ENCODE data around the gene SPATS2. TPM values are rescaled to one million over a fixed set of nuclear protein-coding genes. Genes with fewer than 3 reads are reported as not detected.
"Not testable (repeated sequence)": the region's sequence is repeated elsewhere in the genome, so short reads cannot be mapped to it uniquely, and the experiment has no call there.

The SPATS2 gene
- total RNA-seq, 8 experiments from 2014 or later, result 14.9 to 39.9 (median 25.8) TPM

DNA sequence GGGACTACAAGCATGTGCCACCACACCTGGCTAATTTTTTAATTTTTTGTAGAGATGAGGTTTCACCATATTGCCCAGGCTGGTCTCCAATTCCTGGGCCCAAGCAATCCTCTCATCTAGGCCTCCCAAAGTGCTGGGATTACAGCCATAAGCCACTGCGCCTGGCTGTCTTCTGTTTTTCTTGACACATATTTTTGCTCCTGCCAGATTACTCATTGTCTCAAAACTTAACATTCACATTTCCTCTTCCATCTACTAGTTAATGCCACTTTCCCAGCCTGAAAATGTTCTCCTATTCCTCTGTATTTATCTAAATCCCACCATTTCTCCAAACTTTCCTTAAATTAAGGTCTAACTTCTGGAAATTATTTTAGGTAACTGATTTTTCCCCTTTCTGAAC lies 135.3 kb downstream of the SPATS2 start:
- no peak for ATAC-seq (replicated peaks in 6 of 8)
- Histone ChIP-seq H3K4me3 (no peak overlapping the region), H3K27ac (no peak overlapping the region), H3K4me1 (replicated peaks in 1 of 2) (no peaks in the 10 kb centered on the region)
- in situ Hi-C loops (cut with MboI; ENCODE audit: low pct_unique_long_range_greater_than_20kb in 2 of 9, low sequenced_read_pairs in 9 of 9, unreplicated experiment in 9 of 9), result loop anchor here in 5 of 9 experiments (10.0 to 25.0 kb wide), 2 partner anchors 138 to 140 kb away; partner anchors contain the start of gene SPATS2 (in 5 of the 5)
- WGBS, 10 experiments, result 60 to 100% (median 100%) methylated on average over 1 of the region's 1 CpG; no CpG with 5 or more reads in 1 of the 10 experiments

DNA sequence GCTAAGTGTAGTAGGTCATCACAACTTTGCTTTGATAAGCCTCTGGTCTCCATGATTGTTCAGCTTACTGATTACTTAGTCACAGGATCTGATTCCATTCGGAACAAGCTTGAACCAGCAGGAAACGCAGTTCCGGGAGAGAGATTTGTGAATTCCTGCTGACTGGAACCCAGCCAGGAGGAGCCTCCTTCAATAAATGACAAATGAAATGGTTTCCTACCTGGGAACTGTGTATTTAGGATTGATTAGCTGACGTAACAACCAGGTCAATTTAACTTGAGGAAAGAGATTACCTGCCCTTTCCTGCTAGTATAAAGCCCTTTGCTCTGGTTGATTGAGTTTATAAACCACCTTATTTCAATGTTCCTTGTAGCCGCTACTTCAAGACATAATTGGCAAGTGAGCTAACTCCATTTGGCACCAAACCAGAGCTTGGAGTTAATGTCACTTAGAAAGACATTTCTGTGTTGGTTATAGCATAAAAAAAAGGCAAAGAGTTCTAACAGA lies 136.5 kb downstream of the SPATS2 start:
- WGBS, 10 experiments, result 82 to 100% (median 100%) methylated on average over 1 to 5 of the region's 5 CpGs
- H3K4me3 ChIP-seq, result no peak overlapping the region
- H3K27ac ChIP-seq, result no peak overlapping the region
- no peaks in the 10 kb centered on the region for H3K4me1 ChIP-seq (replicated peaks in 1 of 2)
- in situ Hi-C loops (cut with MboI; ENCODE audit: low pct_unique_long_range_greater_than_20kb in 2 of 9, low sequenced_read_pairs in 9 of 9, unreplicated experiment in 9 of 9), result loop anchor here in 5 of 9 experiments (10.0 to 25.0 kb wide), 2 partner anchors 139 to 141 kb away; partner anchors contain the start of gene SPATS2 (in 5 of the 5)
- ATAC-seq (replicated peaks in 6 of 8), result no peak

DNA sequence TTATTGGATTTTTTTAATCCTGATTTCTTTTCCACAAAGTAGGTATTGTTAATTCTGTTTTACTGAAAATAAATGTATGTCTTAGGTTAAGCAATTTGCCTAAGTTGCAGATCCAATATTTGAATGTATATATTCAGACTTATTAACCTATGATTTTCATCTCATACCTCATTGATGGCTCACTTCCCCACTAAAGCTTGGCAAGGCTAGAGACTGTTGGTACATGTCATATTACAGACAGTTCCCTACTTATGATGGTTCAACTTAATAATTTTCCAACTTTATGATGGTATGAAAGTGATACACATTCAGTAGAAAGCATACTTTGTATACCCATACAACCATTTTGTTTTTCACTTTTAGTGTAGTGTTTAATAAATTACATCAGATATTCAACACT lies 138.4 kb downstream of the SPATS2 start:
- Histone ChIP-seq H3K4me3 (no peak overlapping the region), H3K4me1 (replicated peaks in 1 of 2) (no peaks in the 10 kb centered on the region), H3K27ac (no peak overlapping the region)
- in situ Hi-C loops (cut with MboI; ENCODE audit: low pct_unique_long_range_greater_than_20kb in 2 of 9, low sequenced_read_pairs in 9 of 9, unreplicated experiment in 9 of 9), result loop anchor here in 5 of 9 experiments (10.0 to 25.0 kb wide), 2 partner anchors 141 to 143 kb away; partner anchors contain the start of gene SPATS2 (in 5 of the 5)
- no peak for ATAC-seq (replicated peaks in 6 of 8)

DNA sequence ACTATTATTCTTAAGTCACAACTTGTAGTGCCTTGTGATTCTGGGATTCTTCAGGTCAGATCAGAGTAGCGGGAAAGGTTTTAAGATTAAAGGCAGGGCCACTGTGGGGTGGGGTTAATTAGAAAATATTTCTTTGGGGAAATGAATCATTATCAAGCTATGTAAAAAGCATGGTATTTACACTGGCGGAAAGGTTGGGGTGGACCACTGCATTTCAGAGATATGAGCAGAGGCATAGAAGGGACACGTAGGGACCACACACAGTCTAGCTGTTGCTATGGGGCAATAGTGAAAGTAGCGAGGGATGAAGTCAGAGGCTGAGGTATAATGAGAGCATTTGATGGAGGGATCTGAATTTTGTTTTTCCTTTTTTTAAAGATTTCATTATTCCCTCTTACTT lies 139.9 kb downstream of the SPATS2 start:
- Histone ChIP-seq H3K27ac (no peak overlapping the region), H3K4me3 (no peak overlapping the region), H3K4me1 (replicated peaks in 1 of 2) (no peaks in the 10 kb centered on the region)
- WGBS, 10 experiments, result 35 to 100% (median 87%) methylated on average over 1 to 3 of the region's 4 CpGs; no CpG with 5 or more reads in 2 of the 10 experiments
- in situ Hi-C loops (cut with MboI; ENCODE audit: low pct_unique_long_range_greater_than_20kb in 2 of 9, low sequenced_read_pairs in 9 of 9, unreplicated experiment in 9 of 9), result loop anchor here in 5 of 9 experiments (10.0 to 25.0 kb wide), 2 partner anchors 142 to 145 kb away; partner anchors contain the start of gene SPATS2 (in 5 of the 5)
- peak in 2 of 8 experiments; percentile 60 to 98 for ATAC-seq (replicated peaks in 6 of 8)

DNA sequence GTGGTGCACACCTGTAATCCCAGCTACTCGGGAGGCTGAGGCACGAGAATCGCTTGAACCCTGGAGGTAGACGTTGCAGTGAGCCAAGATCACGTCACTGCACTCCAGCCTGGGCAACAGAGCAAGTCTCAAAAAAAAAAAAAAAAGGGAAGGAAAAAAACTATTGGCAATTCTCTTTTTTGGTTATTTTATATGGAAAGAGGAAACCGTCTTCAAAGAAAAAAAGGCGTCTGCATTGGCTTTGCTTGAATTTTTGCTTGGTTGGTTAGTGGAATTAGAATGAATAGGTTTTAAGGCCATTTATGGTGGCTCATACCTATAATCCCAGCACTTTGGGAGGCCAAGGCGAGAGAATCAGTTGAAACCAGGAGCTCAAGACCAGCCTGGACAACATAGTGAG lies 142.4 kb downstream of the SPATS2 start:
- not testable (repeated sequence) for H3K4me1 ChIP-seq (replicated peaks in 1 of 2); H3K27ac ChIP-seq; H3K4me3 ChIP-seq; ATAC-seq (replicated peaks in 6 of 8)
- in situ Hi-C loops (cut with MboI; ENCODE audit: low pct_unique_long_range_greater_than_20kb in 2 of 9, low sequenced_read_pairs in 9 of 9, unreplicated experiment in 9 of 9), result loop anchor here in 6 of 9 experiments (10.0 to 25.0 kb wide), 2 partner anchors 145 to 147 kb away; partner anchors contain the start of gene SPATS2 (in 6 of the 6)
- 83 to 100% (median 96%) methylated on average over 1 to 8 of the region's 8 CpGs for WGBS, 10 experiments

DNA sequence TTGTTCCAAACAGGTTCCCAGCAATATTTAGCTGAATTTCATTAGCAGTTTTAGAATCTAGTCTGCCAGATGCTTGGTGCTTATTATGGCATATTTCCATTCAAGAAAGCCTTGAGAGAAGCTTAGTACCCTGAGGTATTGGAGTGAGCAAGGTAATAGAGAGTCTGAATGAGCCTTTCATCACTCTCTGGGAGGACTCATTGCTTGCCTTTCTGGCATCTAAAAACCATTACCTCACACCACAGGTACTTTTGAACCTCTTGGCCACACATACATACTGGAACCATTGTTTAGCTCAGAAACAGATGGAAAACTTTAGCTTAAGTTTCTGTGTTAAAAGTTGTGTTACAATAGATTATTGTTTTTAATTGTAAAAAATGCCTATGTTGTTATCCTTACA lies 144.1 kb downstream of the SPATS2 start:
- Histone ChIP-seq H3K4me3 (no peak overlapping the region), H3K27ac (no peak overlapping the region), H3K4me1 (replicated peaks in 1 of 2) (no peaks in the 10 kb centered on the region)
- ATAC-seq (replicated peaks in 6 of 8), result no peak
- in situ Hi-C loops (cut with MboI; ENCODE audit: low pct_unique_long_range_greater_than_20kb in 2 of 9, low sequenced_read_pairs in 9 of 9, unreplicated experiment in 9 of 9), result loop anchor here in 5 of 9 experiments (10.0 to 25.0 kb wide), 2 partner anchors 147 to 149 kb away; partner anchors contain the start of gene SPATS2 (in 5 of the 5)

DNA sequence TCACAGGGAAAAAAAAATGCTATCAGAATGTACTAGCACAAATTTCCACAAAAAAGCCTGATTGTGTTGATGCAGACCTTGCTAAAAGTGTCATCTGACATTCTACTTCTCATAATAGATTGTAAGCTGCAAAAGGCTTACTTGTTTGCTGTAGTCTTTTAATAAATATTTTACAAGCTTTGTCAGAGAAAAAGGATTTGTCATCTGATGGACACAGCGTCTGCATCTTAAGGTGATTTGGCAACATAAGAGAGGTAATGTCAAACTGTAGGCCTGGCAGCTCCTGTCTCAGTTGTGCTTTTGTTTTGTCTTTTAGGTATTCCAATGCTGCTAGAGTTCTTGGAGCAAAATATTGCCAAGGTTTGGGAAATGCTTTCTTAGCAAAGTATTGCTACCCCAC lies 145.3 kb downstream of the SPATS2 start:
- no peak overlapping the region for H3K27ac ChIP-seq
- ATAC-seq (replicated peaks in 6 of 8), result no peak
- 25 to 83% (median 61%) methylated on average over 1 of the region's 1 CpG; no CpG with 5 or more reads in 6 of the 10 experiments for WGBS, 10 experiments
- no peak overlapping the region for H3K4me3 ChIP-seq
- in situ Hi-C loops (cut with MboI; ENCODE audit: low pct_unique_long_range_greater_than_20kb in 2 of 9, low sequenced_read_pairs in 9 of 9, unreplicated experiment in 9 of 9), result loop anchor here in 5 of 9 experiments (10.0 to 25.0 kb wide), 2 partner anchors 148 to 150 kb away; partner anchors contain the start of gene SPATS2 (in 5 of the 5)
- H3K4me1 ChIP-seq (replicated peaks in 1 of 2), result no peaks in the 10 kb centered on the region

DNA sequence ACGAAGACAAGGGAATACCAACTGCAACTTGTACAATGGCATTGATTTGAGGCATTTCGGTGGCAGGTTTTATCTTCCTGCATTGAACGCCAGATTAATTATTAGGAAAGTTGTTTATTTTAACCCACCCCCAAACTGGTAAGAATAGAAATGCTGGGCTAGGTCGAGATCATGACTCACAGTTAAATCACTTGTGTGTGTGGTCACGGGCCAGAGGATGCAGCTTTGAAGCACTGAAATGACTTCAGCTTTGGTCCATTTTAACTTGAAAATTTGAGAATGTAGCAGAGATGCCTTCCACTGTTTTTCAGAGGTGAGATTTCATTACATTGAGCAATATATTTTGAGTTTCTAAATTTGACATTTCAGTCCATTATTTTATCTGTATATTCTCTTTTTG lies 148.0 kb downstream of the SPATS2 start:
- Histone ChIP-seq H3K4me3 (no peak overlapping the region), H3K27ac (no peak overlapping the region), H3K4me1 (replicated peaks in 1 of 2) (no peaks in the 10 kb centered on the region)
- 37 to 90% (median 75%) methylated on average over 1 to 5 of the region's 5 CpGs; no CpG with 5 or more reads in 2 of the 10 experiments for WGBS, 10 experiments
- peak in 3 of 8 experiments; percentile 43 to 51 (median 48) for ATAC-seq (replicated peaks in 6 of 8)
- in situ Hi-C loops (cut with MboI; ENCODE audit: low pct_unique_long_range_greater_than_20kb in 2 of 9, low sequenced_read_pairs in 9 of 9, unreplicated experiment in 9 of 9), result loop anchor here in 5 of 9 experiments (10.0 to 25.0 kb wide), 2 partner anchors 150 to 153 kb away; partner anchors contain the start of gene SPATS2 (in 5 of the 5)

DNA sequence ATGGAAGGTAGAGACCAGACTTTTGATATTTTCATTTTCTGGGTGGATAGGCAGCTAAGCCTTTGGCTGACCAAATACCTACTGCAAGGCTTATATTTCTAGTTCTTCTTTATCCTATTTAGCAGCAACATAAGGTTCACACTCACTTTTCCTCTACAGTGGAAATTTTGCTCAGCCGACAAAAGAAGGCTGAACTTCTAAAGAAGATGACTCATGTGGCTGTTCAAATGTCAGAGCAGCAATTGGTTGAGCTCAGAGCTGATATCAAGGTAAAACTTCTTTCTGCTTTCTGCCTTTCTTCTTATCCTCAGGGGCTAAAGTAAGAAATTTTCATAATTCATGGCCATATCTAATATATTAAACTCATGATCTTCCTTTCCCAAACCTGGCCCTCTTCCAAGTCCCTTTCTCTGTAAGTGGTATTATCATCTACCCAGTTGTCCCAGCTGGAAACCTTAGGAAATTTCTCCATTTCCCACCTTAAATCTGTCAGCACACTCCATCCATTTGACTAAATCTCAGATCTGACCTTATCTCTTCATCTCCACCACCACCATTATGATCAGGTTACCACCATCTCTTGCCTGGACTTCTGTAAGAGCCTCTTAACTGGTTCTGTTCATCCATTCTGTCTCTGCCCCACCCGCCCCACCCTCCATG lies 151.8 kb downstream of the SPATS2 start:
- in situ Hi-C loops (cut with MboI; ENCODE audit: low pct_unique_long_range_greater_than_20kb in 2 of 9, low sequenced_read_pairs in 9 of 9, unreplicated experiment in 9 of 9), result loop anchor here in 5 of 9 experiments (10.0 to 25.0 kb wide), 2 partner anchors 154 to 157 kb away; partner anchors contain the start of gene SPATS2 (in 5 of the 5)
- Histone ChIP-seq H3K4me3 (no peak overlapping the region), H3K4me1 (replicated peaks in 1 of 2) (no peaks in the 10 kb centered on the region)

GRCh38 chr12:49519574-49519936 lies 152.3 kb downstream of the SPATS2 start:
- in situ Hi-C loops (cut with MboI; ENCODE audit: low pct_unique_long_range_greater_than_20kb in 2 of 9, low sequenced_read_pairs in 9 of 9, unreplicated experiment in 9 of 9), result loop anchor here in 5 of 9 experiments (10.0 to 25.0 kb wide), 2 partner anchors 155 to 157 kb away; partner anchors contain the start of gene SPATS2 (in 5 of the 5)
- no peak overlapping the region for H3K27ac ChIP-seq
- no peak overlapping the region for H3K4me3 ChIP-seq
- H3K4me1 ChIP-seq (replicated peaks in 1 of 2), result no peaks in the 10 kb centered on the region
- ATAC-seq (replicated peaks in 6 of 8), result no peak
- WGBS, 10 experiments, result 80 to 100% (median 92%) methylated on average over 2 to 5 of the region's 5 CpGs; no CpG with 5 or more reads in 4 of the 10 experiments

More for the DNA sequence above, 151.8 kb downstream of the SPATS2 start:
- WGBS, 10 experiments, result 0 to 100% (median 57%) methylated on average over 1 of the region's 2 CpGs; no CpG with 5 or more reads in 2 of the 10 experiments
- peak in 3 of 8 experiments; percentile 16 to 71 (median 28) for ATAC-seq (replicated peaks in 6 of 8)
- H3K27ac ChIP-seq, result no peak overlapping the region

GRCh38 chr12:49521389-49521788 lies 154.1 kb downstream of the SPATS2 start:
- 40 to 100% (median 88%) methylated on average over 1 to 4 of the region's 4 CpGs; no CpG with 5 or more reads in 1 of the 10 experiments for WGBS, 10 experiments
- no peak overlapping the region for H3K27ac ChIP-seq
- no peak overlapping the region for H3K4me3 ChIP-seq
- ATAC-seq (replicated peaks in 6 of 8), result no peak
- in situ Hi-C loops (cut with MboI; ENCODE audit: low pct_unique_long_range_greater_than_20kb in 2 of 9, low sequenced_read_pairs in 9 of 9, unreplicated experiment in 9 of 9), result loop anchor here in 4 of 9 experiments (25.0 kb wide), 1 partner anchor 159 kb away; the partner anchor contains the start of gene SPATS2 (in 4 of the 4)
- no peaks in the 10 kb centered on the region for H3K4me1 ChIP-seq (replicated peaks in 1 of 2)

DNA sequence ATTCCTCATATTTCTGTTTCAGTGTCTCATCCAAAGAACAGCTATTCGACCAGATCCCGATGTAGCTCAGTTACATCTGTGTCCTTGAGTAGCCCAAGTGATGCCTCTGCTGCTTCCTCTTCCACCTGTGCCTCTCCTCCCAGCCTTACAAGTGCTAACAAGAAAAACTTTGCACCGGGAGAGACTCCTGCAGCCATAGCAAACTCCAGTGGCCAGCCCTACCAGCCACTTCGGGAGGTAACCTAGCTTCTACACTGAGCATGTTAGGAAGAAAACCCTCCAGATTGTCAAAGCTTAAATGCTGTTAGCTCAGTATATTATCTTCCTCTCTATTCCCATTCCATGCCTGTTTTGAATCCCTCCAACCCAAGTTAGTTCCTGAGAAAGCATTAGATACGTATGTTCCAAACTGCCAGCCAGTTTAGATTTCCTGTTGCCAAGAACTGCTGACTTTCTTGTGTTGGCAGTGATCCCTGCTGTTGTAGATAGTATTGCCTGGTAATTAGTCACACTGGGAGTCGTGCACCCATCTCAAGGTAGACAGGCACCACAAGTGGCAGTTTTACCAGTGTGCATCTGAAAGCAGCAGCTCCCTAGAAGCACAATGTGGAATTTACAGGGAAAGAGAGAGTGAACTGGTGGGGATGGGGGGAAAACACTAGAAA lies 157.5 kb downstream of the SPATS2 start:
- Histone ChIP-seq H3K4me3 (no peak overlapping the region), H3K4me1 (replicated peaks in 1 of 2) (no peaks in the 10 kb centered on the region), H3K27ac (no peak overlapping the region)
- no peak for ATAC-seq (replicated peaks in 6 of 8)
- in situ Hi-C loops (cut with MboI; ENCODE audit: low pct_unique_long_range_greater_than_20kb in 2 of 9, low sequenced_read_pairs in 9 of 9, unreplicated experiment in 9 of 9), result loop anchor here in 6 of 9 experiments (25.0 kb wide), 1 partner anchor 162 kb away; the partner anchor contains the start of gene SPATS2 (in 6 of the 6)
- WGBS, 10 experiments, result 61 to 100% (median 96%) methylated on average over 1 to 5 of the region's 6 CpGs; no CpG with 5 or more reads in 1 of the 10 experiments
